HG02973 (cell line): ENCODE results near the gene STK38.
"Not testable (repeated sequence)": the region's sequence is repeated elsewhere in the genome, so short reads cannot be mapped to it uniquely, and the experiment has no call there.

ENCODE experiments used
- ATAC-seq: cut with Tn5 transposase; IDR thresholded peaks from one replicate; pipeline ENCODE4 v1.9.1; 2021; ENCODE audit warnings: moderate library complexity; ENCODE audit not compliant: unreplicated experiment

The STK38 gene

DNA sequence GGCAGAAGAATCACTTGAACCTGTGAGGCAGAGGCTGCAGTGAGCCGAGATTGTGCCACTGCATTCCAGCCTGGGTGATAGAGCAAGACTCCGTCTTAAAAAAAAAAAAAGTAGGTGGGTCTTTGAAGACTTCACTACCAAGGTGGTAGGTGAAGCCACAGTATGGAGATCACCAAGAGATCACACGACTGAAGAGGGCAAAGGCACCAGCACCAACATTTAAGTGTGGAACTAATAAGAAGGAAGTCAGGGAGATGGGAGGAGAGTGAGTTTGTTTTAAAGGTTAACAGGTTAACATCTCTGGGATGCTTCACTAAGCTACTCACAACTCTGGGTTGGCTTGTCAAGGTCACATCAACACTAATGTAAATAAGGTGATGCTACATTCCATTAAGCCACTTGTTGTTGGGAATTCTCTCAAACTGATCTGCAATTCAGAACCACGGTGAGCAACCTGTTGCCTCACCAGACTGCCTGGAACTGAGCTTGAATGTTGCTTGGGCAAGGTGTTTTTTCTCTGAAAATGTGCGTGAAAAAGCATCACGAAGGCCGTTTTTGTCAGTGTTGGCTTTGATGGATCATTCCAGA is 55.8 kb downstream of the STK38 start:
- ATAC-seq, result no peak

- no peak for ATAC-seq
Measured at GRCh38 chr6:36489426-36489825, 57.9 kb downstream of the STK38 start.

GRCh38 chr6:36488221-36488620 is 59.1 kb downstream of the STK38 start:
- no peak for ATAC-seq

DNA sequence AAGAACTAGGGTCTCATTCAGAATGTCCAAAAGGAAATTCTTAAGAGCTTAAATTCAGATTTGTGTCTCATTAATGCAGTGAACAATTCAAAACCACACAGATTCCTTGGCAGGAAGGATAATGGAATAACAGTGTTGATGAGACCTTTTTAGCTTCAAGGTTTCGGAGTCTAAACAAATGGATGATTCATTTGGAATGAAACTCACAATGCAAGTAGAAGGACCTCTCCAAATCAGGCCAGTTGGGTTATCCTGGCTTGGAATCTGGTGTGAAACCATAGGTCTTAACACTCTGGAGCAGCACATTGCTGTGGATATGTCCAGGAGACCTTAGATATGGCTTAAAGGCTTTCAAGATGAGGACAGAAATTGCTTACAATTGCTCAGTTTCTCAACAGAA is 59.6 kb downstream of the STK38 start:
- ATAC-seq, result no peak

GRCh38 chr6:36484736-36485135 is 62.5 kb downstream of the STK38 start:
- ATAC-seq, result no peak

- not testable (repeated sequence) for ATAC-seq
Measured at GRCh38 chr6:36483326-36483725, 64.0 kb downstream of the STK38 start.

DNA sequence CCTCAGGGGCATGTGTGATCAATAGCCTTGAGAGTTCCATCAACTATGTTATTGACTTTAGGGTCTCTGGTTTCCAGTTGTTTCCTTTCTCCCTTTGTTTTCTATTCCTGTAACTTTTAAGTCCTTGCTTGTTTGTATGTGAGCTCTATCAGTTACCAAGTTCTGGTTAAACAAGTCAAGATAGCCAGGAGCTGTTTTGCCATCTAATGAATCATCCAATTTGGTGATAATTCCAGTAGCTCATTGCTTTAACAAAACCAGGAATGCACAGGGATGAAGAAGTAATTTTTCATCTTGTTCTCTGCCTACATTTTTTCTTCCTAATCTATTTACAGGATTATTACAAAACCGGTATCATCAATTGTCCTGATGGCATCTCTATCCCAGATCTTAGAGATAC is 68.0 kb downstream of the STK38 start:
- ATAC-seq, result no peak

DNA sequence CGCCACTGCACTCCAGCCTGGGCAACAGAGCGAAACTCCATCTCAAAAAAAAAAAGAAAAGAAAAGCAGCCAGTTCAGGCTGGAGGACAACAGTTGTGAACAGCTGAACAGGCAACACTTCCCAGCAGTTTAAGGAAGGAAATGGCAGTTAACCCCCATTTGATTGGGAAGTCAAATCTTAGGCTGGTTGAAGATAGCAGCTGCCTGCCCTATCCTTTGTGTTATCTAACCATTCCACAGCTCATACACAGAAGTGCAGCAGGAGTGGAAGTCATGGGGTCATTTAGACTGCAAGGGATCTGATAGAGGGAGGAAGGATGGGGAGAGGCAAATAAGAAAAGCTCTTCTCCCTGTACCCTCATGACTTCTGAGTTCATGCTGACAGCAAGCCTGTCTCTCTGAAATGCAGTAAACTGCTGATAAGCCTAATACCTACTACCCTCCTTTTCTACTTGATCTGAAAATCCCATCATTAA is 69.2 kb downstream of the STK38 start:
- no peak for ATAC-seq

- no peak for ATAC-seq
Measured at GRCh38 chr6:36469946-36470345, 77.3 kb downstream of the STK38 start.

GRCh38 chr6:36469148-36469661 is 78.1 kb downstream of the STK38 start:
- no peak for ATAC-seq

GRCh38 chr6:36467625-36468024 is 79.7 kb downstream of the STK38 start:
- no peak for ATAC-seq

DNA sequence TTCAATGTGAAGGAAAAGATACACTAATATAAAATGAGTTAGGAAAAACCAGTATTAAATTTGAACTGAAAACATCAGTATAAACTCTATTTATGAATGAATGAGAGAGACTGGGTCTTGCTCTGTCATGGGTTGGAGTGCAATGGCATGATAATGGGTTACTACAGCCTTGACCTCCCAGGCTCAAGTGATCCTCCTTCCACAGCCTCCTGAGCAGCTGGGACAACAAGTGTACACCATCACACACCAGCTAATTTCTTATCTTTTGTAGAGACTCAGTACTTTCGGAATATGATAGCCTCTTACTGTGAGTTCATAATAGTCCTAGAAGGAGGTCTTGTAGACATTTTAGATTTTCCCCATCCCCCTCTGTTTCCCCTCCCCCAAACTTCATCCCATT is 83.0 kb downstream of the STK38 start:
- ATAC-seq, result no peak

DNA sequence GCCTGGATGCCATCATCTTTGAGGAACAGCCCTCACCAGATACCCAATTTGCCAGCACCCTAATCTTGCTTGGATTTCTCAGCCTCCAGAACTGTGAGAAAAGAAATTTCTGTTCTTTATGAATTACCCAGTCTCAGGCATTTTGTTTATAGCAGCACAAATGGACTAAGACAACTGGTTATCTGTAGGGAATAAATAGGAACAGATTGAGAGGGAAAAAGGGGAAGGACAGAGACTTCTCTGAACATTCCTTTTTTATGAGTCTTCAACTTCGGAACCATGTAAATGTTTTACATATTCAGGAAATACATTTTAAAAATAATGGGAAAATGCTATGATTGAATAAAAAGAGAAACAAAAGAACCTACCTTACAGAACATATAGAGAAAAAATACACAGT is 83.6 kb downstream of the STK38 start:
- ATAC-seq, result no peak

- no peak for ATAC-seq
Measured at GRCh38 chr6:36461646-36462045, 85.6 kb downstream of the STK38 start.

DNA sequence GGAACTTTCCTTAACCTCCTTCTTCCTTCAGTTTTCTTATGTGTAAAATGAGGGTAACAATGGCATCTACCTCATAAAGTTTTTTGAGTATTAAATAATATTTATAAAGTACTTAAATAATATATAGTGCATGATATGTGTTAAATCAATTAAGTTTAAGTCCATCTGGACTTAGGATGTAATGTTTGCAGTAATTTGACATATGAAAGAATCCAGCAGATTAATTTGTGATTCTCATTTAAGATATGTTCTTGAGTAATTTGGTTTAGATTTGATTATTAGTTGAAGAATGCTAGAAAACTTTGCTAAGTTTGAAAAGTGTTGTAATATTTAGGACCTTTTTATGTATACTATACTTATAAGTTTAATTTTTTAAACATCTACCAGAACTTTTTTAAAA is 86.4 kb downstream of the STK38 start:
- no peak for ATAC-seq

DNA sequence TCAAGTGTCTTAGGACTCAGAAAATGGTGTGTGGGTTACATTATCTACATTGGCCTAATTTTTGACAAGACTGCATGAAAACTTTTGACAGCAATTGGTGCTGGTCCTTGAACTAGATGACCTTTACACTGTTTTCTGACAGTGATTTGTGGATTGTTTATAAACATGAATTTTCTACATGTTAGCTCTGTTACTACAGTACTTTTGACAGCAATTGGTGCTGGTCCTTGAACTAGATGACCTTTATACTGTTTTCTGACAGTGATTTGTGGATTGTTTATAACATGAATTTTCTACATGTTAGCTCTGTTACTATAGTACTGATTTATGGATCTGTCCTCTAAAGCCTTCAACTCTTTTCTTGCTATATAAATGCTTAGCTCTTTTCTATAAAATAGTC is 87.8 kb downstream of the STK38 start:
- no peak for ATAC-seq

- no peak for ATAC-seq
Measured at GRCh38 chr6:36455486-36456027, 91.7 kb downstream of the STK38 start.

DNA sequence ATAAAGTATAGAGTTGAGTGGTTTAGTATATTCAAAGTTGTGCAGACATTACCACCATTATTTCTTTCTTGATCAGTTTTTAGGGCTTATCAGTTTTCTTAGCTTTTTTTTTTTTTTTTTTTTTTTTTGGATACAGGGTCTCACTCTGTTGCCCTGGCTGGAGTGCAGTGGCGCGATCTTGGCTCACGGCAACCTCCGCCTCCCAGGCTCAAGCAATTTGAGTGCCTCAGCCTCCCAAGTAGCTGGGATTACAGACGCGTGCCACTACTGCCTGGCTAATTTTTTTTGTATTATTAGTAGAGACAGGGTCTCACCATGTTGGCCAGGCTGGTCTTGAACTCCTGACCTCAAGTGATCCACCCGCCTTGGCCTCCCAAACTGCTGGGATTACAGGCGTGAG is 94.4 kb downstream of the STK38 start:
- not testable (repeated sequence) for ATAC-seq

GRCh38 chr6:36449173-36449572 is 98.1 kb downstream of the STK38 start:
- ATAC-seq, result not testable (repeated sequence)

- no peak for ATAC-seq
Measured at GRCh38 chr6:36445621-36446020, 101.7 kb downstream of the STK38 start.

GRCh38 chr6:36444470-36444869 is 102.8 kb downstream of the STK38 start:
- ATAC-seq, result no peak
